Mesendoderm (in vitro differentiated cells): ENCODE results near the gene ADAM8.
A peak's percentile ranks its signal among the peaks of the same experiment; 100 is the strongest.

Experiments
- DNase-seq: peaks from one replicate; pipeline ENCODE4 v3.0.0; 2013
- H2AK5ac ChIP-seq: 2 replicates; pipeline ENCODE4 v1.6.1; 2013; ENCODE audit warnings: low read length, inconsistent platforms
- H2BK120ac ChIP-seq: 2 replicates; pipeline ENCODE4 v1.6.1; 2013; ENCODE audit warnings: low read depth, mild to moderate bottlenecking, low read length, moderate library complexity, mixed read lengths
- H2BK15ac ChIP-seq: replicated peaks from 2 replicates; pipeline ENCODE4 v1.6.1; 2013; ENCODE audit warnings: low read depth, mild to moderate bottlenecking, moderate library complexity
- H2BK5ac ChIP-seq: 2 replicates; pipeline ENCODE4 v1.6.1; 2013; ENCODE audit warnings: low read length, inconsistent platforms
- H3K18ac ChIP-seq: 2 replicates; pipeline ENCODE4 v1.6.1; 2013; ENCODE audit warnings: mild to moderate bottlenecking, low read length, mixed read lengths
- H3K23ac ChIP-seq: one replicate; pipeline ENCODE4 v1.6.1; 2013; ENCODE audit warnings: low read length
- H3K27ac ChIP-seq: 2 replicates; pipeline ENCODE4 v1.5.1; 2013; ENCODE audit warnings: low read depth, mild to moderate bottlenecking, inconsistent platforms, low read length, moderate library complexity
- H3K27me3 ChIP-seq: 2 replicates; pipeline ENCODE4 v1.6.1; 2013; ENCODE audit warnings: low read length, control low read depth, mild to moderate bottlenecking, inconsistent platforms; ENCODE audit not compliant: insufficient read depth, poor library complexity
- H3K36me3 ChIP-seq: 2 replicates; pipeline ENCODE4 v1.6.1; 2013; ENCODE audit warnings: low read length, inconsistent platforms; ENCODE audit not compliant: control insufficient read depth, insufficient read depth
- H3K4ac ChIP-seq: one replicate; pipeline ENCODE4 v1.6.1; 2013; ENCODE audit warnings: low read depth, mild to moderate bottlenecking, low read length, moderate library complexity
- H3K4me1 ChIP-seq: 2 replicates; pipeline ENCODE4 v1.6.1; 2013; ENCODE audit warnings: low read depth, low read length, inconsistent platforms; ENCODE audit not compliant: control insufficient read depth
- H3K4me2 ChIP-seq: 2 replicates; pipeline ENCODE4 v1.6.1; 2013; ENCODE audit warnings: low read length
- H3K4me3 ChIP-seq: 2 replicates; pipeline ENCODE4 v1.5.1; 2013; ENCODE audit warnings: mild to moderate bottlenecking, low read length
- H3K56ac ChIP-seq: one replicate; pipeline ENCODE4 v1.6.1; 2013; ENCODE audit warnings: low read length
- H3K79me1 ChIP-seq: 2 replicates; pipeline ENCODE4 v1.6.1; 2013; ENCODE audit warnings: low read length, inconsistent platforms
- H3K79me2 ChIP-seq: 2 replicates; pipeline ENCODE4 v1.6.1; 2013; ENCODE audit warnings: mild to moderate bottlenecking, low read length; ENCODE audit not compliant: control insufficient read depth, insufficient read depth
- H3K9ac ChIP-seq: 2 replicates; pipeline ENCODE4 v1.6.1; 2013; ENCODE audit warnings: low read length, inconsistent platforms
- H4K5ac ChIP-seq: one replicate; pipeline ENCODE4 v1.6.1; 2013; ENCODE audit warnings: low read length
- H4K8ac ChIP-seq: one replicate; pipeline ENCODE4 v1.6.1; 2013; ENCODE audit warnings: low read depth, mild to moderate bottlenecking, control low read depth, low read length, moderate library complexity
- WGBS: extraction: QIAGEN DNeasy Blood & Tissue Kit; methylation state at CpG from one replicate; pipeline ENCODE4 v1.1.7; 2013; ENCODE audit warnings: low lambda C conversion rate, missing lambda C conversion rate; ENCODE audit not compliant: insufficient coverage; ENCODE audit errors: extremely low coverage; 5-methylcytosine and 5-hydroxymethylcytosine counted together

The ADAM8 gene

DNA sequence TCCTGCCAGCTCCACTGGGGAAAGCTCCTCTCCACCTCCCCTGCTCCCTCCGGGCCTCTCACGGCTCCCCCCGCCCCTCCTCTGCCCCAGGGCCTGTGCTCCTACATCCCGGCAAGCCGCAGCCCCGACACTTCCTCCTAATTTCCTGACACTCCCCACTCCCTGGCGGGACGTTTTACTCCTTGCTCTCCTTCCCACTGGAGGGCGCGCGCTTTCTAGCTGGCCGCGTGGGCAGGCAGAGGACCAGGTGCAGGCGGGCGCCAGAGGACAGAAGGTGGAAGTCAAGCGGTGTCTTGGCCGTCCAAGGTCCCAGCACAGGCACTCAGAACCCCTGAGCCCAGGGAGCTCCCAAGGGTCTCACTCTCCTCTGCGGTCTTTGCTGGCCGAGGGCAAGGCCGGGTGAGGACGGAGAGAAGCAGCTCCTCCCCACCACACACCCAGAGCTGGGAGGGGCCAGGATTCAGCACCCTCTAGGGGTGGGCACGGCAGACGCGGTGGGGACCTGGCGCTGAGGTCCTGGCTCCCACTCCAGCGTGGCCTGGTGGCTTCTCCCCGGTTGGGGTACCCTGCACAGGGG lies 19.1 kb downstream of the ADAM8 start:
- peak; percentile 73 for DNase-seq
- WGBS = no CpG with 5 or more reads among the region's 27 CpGs

DNA sequence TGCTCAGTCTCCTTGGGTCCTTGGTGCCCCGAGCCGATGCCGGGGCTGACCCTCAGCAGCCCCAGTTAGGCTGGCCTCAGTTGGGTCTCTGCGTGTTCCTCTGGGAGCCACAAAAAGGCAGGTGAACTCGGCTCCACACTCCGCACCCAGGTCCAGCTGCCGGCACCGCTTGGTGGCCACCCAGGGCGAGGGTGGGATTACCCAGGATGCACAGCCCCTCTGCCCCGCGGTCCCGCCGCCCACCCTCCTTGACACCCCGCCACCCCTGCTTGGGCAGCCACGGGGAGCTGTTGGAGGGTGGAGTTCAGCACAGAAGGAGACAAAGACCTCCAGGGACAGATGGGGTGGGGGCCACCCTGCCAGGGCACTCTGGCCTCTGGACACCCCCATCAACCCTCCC lies 21.3 kb downstream of the ADAM8 start:
- Histone ChIP-seq H4K8ac (no peak overlapping the region), H2BK15ac (no peak overlapping the region), H3K9ac (no peak overlapping the region), H3K4me3 (no peak overlapping the region), H3K79me1 (no peaks in the 10 kb centered on the region), H3K4me2 (no peak overlapping the region), H2BK5ac (no peak overlapping the region), H3K56ac (no peak overlapping the region), H2BK120ac (no peak overlapping the region), H3K27ac (no peak overlapping the region), H3K4me1 (no peaks in the 10 kb centered on the region), H3K27me3 (no peaks in the 10 kb centered on the region), H3K18ac (no peak overlapping the region), H2AK5ac (no peak overlapping the region), H3K36me3 (no peaks in the 10 kb centered on the region), H3K4ac (no peak overlapping the region), H3K23ac (no peak overlapping the region), H4K5ac (no peak overlapping the region), H3K79me2 (no peaks in the 10 kb centered on the region)
- WGBS = no CpG with 5 or more reads among the region's 15 CpGs
- DNase-seq = no peak

More for the DNA sequence above, 19.1 kb downstream of the ADAM8 start:
- peak overlapping the region; percentile 7 for H3K4me3 ChIP-seq
- H3K4me1 ChIP-seq = no peaks in the 10 kb centered on the region
- H3K27ac ChIP-seq = no peak overlapping the region
- peak overlapping the region; percentile 85 for H3K4me2 ChIP-seq
- H3K79me1 ChIP-seq = no peaks in the 10 kb centered on the region
- H3K56ac ChIP-seq = peak overlapping the region; percentile 84
- H3K18ac ChIP-seq = no peak overlapping the region
- H2BK15ac ChIP-seq = no peak overlapping the region
- H4K5ac ChIP-seq = no peak overlapping the region
- H3K23ac ChIP-seq = no peak overlapping the region
- no peak overlapping the region for H3K4ac ChIP-seq
- no peak overlapping the region for H2BK120ac ChIP-seq
- H3K36me3 ChIP-seq = no peaks in the 10 kb centered on the region
- no peak overlapping the region for H4K8ac ChIP-seq
- no peak overlapping the region for H2BK5ac ChIP-seq
- H3K79me2 ChIP-seq = no peaks in the 10 kb centered on the region
- no peaks in the 10 kb centered on the region for H3K27me3 ChIP-seq
- H3K9ac ChIP-seq = peak overlapping the region; percentile 57
- H2AK5ac ChIP-seq = no peak overlapping the region

GRCh38 chr10:133254421-133255120 lies 22.1 kb downstream of the ADAM8 start:
- no peaks in the 10 kb centered on the region for H3K79me1 ChIP-seq
- H3K27ac ChIP-seq = no peak overlapping the region
- H3K79me2 ChIP-seq = no peaks in the 10 kb centered on the region
- WGBS = no CpG with 5 or more reads among the region's 13 CpGs
- H3K4me2 ChIP-seq = no peak overlapping the region
- H2BK5ac ChIP-seq = no peak overlapping the region
- no peak overlapping the region for H4K5ac ChIP-seq
- no peak overlapping the region for H3K4ac ChIP-seq
- H3K18ac ChIP-seq = no peak overlapping the region
- H3K23ac ChIP-seq = no peak overlapping the region
- H2BK120ac ChIP-seq = no peak overlapping the region
- no peak overlapping the region for H3K9ac ChIP-seq
- no peak overlapping the region for H4K8ac ChIP-seq
- H2BK15ac ChIP-seq = no peak overlapping the region
- no peak overlapping the region for H3K4me3 ChIP-seq
- no peaks in the 10 kb centered on the region for H3K27me3 ChIP-seq
- no peaks in the 10 kb centered on the region for H3K4me1 ChIP-seq
- no peak overlapping the region for H2AK5ac ChIP-seq
- DNase-seq = no peak
- H3K56ac ChIP-seq = no peak overlapping the region
- H3K36me3 ChIP-seq = no peaks in the 10 kb centered on the region

DNA sequence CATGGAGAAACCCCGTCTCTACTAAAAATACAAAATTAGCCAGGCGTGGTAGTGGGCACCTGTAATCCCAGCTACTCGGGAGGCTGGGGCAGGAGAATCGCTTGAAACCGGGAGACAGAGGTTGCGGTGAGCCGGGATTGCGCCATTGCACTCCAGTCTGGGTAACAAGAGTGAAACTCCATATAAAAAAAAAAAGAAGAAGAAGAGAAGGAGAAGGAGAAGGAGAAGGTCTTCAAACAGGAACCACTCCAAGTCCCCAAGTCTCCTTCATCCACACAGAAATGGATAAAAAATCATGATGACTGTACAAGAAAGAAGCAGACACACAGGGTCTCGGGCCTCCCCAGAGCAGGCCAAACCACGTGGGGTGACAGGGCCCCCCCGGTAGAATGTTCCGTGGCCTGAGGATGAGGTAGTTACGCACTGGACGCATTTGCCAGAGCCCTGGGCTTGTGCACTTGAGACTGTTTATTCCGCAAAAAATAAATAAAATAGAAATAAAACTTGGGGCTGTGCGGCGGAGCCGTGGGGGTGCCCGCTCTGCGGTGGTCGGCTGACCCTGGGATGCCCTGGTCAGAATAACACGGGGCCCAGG lies 23.2 kb downstream of the ADAM8 start:
- DNase-seq = no peak
- Histone ChIP-seq H3K4me3 (no peak overlapping the region), H2BK120ac (no peak overlapping the region), H4K5ac (no peak overlapping the region), H3K4me1 (no peaks in the 10 kb centered on the region), H3K79me1 (no peaks in the 10 kb centered on the region), H3K18ac (no peak overlapping the region), H3K23ac (no peak overlapping the region), H3K79me2 (no peaks in the 10 kb centered on the region), H2BK15ac (no peak overlapping the region), H3K27ac (no peak overlapping the region), H3K4ac (no peak overlapping the region), H3K36me3 (no peaks in the 10 kb centered on the region), H2BK5ac (no peak overlapping the region), H4K8ac (no peak overlapping the region), H3K27me3 (no peaks in the 10 kb centered on the region), H3K56ac (no peak overlapping the region), H3K9ac (no peak overlapping the region), H2AK5ac (no peak overlapping the region), H3K4me2 (no peak overlapping the region)
- no CpG with 5 or more reads among the region's 22 CpGs for WGBS

GRCh38 chr10:133252223-133252552 lies 24.5 kb downstream of the ADAM8 start:
- H4K8ac ChIP-seq = no peak overlapping the region
- H2AK5ac ChIP-seq = no peak overlapping the region
- no peak overlapping the region for H3K9ac ChIP-seq
- H4K5ac ChIP-seq = no peak overlapping the region
- H3K79me2 ChIP-seq = no peaks in the 10 kb centered on the region
- no peaks in the 10 kb centered on the region for H3K79me1 ChIP-seq
- no CpG with 5 or more reads among the region's 12 CpGs for WGBS
- H3K27ac ChIP-seq = no peak overlapping the region
- no peaks in the 10 kb centered on the region for H3K4me1 ChIP-seq
- H3K23ac ChIP-seq = no peak overlapping the region
- H2BK120ac ChIP-seq = no peak overlapping the region
- H2BK15ac ChIP-seq = no peak overlapping the region
- H3K4ac ChIP-seq = no peak overlapping the region
- H3K4me3 ChIP-seq = no peak overlapping the region
- no peak overlapping the region for H3K4me2 ChIP-seq
- no peak overlapping the region for H2BK5ac ChIP-seq
- H3K56ac ChIP-seq = no peak overlapping the region
- H3K36me3 ChIP-seq = no peaks in the 10 kb centered on the region
- DNase-seq = no peak
- H3K27me3 ChIP-seq = no peaks in the 10 kb centered on the region
- H3K18ac ChIP-seq = no peak overlapping the region
